HepG2 (cell line): ENCODE results near the gene MIEF2. TPM values are rescaled to one million over a fixed set of nuclear protein-coding genes. Genes with fewer than 3 reads are reported as not detected.

ENCODE experiments used
- ARHGAP35 ChIP-seq: sonication (generic); formaldehyde crosslinking; IDR thresholded peaks from 2 replicates; pipeline ENCODE4 v1.9.0; 2022; ENCODE audit warnings: mild to moderate bottlenecking, inconsistent platforms, moderate library complexity, missing genetic modification reagents, borderline replicate concordance
- BATF2 ChIP-seq: sonication (generic); formaldehyde crosslinking; IDR thresholded peaks from 2 replicates; pipeline ENCODE4 v1.8.0; 2022; ENCODE audit warnings: mild to moderate bottlenecking, missing genetic modification reagents, moderate library complexity
- E2F1 ChIP-seq: sonication (generic); formaldehyde crosslinking; IDR thresholded peaks from 2 replicates; pipeline ENCODE4 v1.5.0; 2020; ENCODE audit warnings: missing genetic modification reagents
- HOXA7 ChIP-seq: sonication (generic); formaldehyde crosslinking; IDR thresholded peaks from 2 replicates; pipeline ENCODE4 v1.8.1; 2022; ENCODE audit warnings: mild to moderate bottlenecking, missing genetic modification reagents, moderate library complexity
- HOXD1 ChIP-seq: sonication (generic); formaldehyde crosslinking; IDR thresholded peaks from 2 replicates; pipeline ENCODE4 v1.5.0; 2020; ENCODE audit warnings: missing genetic modification reagents
- JDP2 ChIP-seq: sonication (generic); formaldehyde crosslinking; IDR thresholded peaks from 2 replicates; pipeline ENCODE4 v1.8.1; 2022; ENCODE audit warnings: missing genetic modification reagents, borderline replicate concordance
- KDM5A ChIP-seq: fragments of 200-600 bp; sonication (generic); IDR thresholded peaks from 2 replicates; pipeline ENCODE4 v1.7.0; 2018; ENCODE audit warnings: antibody characterized with exemption, mild to moderate bottlenecking, low read length, borderline replicate concordance
- NFIC ChIP-seq: IDR thresholded peaks from 2 replicates; pipeline ENCODE4 v1.6.1; 2012; ENCODE audit warnings: mild to moderate bottlenecking, low read length, inconsistent platforms
- NR2F6 ChIP-seq, 2 experiments: IDR thresholded peaks; 2 replicates each; pipeline ENCODE4 v1.6.1; 2016; ENCODE audit warnings: antibody characterized with exemption in 1 of 2, mild to moderate bottlenecking in 1 of 2
- NRL ChIP-seq: sonication (generic); formaldehyde crosslinking; IDR thresholded peaks from 2 replicates; pipeline ENCODE4 v1.5.0; 2020; ENCODE audit warnings: missing genetic modification reagents, mild to moderate bottlenecking, moderate library complexity, borderline replicate concordance
- PITX1 ChIP-seq: sonication (generic); formaldehyde crosslinking; IDR thresholded peaks from 2 replicates; pipeline ENCODE4 v1.5.1; 2020; ENCODE audit warnings: mild to moderate bottlenecking, missing genetic modification reagents
- RFX3 ChIP-seq: IDR thresholded peaks from 2 replicates; pipeline ENCODE4 v1.6.1; 2016; ENCODE audit warnings: missing biosample characterization, missing genetic modification reagents
- SMAD3 ChIP-seq: sonication (generic); formaldehyde crosslinking; IDR thresholded peaks from 2 replicates; pipeline ENCODE4 v1.4.0; 2020; ENCODE audit warnings: missing genetic modification reagents
- SMARCE1 ChIP-seq: fragments of 450-650 bp; IDR thresholded peaks from 2 replicates; pipeline ENCODE4 v1.6.1; 2017; ENCODE audit warnings: borderline replicate concordance
- SNAPC2 ChIP-seq: sonication (generic); formaldehyde crosslinking; IDR thresholded peaks from 2 replicates; pipeline ENCODE4 v1.8.1; 2022; ENCODE audit warnings: mild to moderate bottlenecking, missing genetic modification reagents
- SYNCRIP ChIP-seq: fragments of 200-400 bp; formaldehyde crosslinking; IDR thresholded peaks from 2 replicates; pipeline ENCODE4 v1.6.1; 2018; ENCODE audit warnings: mild to moderate bottlenecking, low read depth, low read length; ENCODE audit not compliant: insufficient read depth
- UBTF ChIP-seq: sonication (generic); formaldehyde crosslinking; IDR thresholded peaks from 2 replicates; pipeline ENCODE4 v1.4.0; 2020; ENCODE audit warnings: mild to moderate bottlenecking, missing genetic modification reagents
- ZBTB1 ChIP-seq: sonication (generic); formaldehyde crosslinking; IDR thresholded peaks from 2 replicates; pipeline ENCODE4 v1.4.0; 2020; ENCODE audit warnings: missing genetic modification reagents, borderline replicate concordance
- ZBTB2 ChIP-seq: sonication (generic); formaldehyde crosslinking; IDR thresholded peaks from 2 replicates; pipeline ENCODE4 v1.8.0; 2022; ENCODE audit warnings: low read depth, missing genetic modification reagents
- ZNF10 ChIP-seq: sonication (generic); formaldehyde crosslinking; IDR thresholded peaks from 2 replicates; pipeline ENCODE4 v1.4.0; 2020; ENCODE audit warnings: mild to moderate bottlenecking, low read depth, missing genetic modification reagents, borderline replicate concordance
- ZNF138 ChIP-seq: sonication (generic); formaldehyde crosslinking; IDR thresholded peaks from 2 replicates; pipeline ENCODE4 v1.5.0; 2020; ENCODE audit warnings: mild to moderate bottlenecking, low read depth, missing genetic modification reagents
- ZNF180 ChIP-seq: sonication (generic); formaldehyde crosslinking; IDR thresholded peaks from 2 replicates; pipeline ENCODE4 v1.4.0; 2020; ENCODE audit warnings: low read depth, missing genetic modification reagents, borderline replicate concordance
- ZNF441 ChIP-seq: sonication (generic); formaldehyde crosslinking; IDR thresholded peaks from 2 replicates; pipeline ENCODE4 v1.7.0; 2021; ENCODE audit warnings: missing genetic modification reagents, borderline replicate concordance
- ZNF501 ChIP-seq: sonication (generic); formaldehyde crosslinking; IDR thresholded peaks from 2 replicates; pipeline ENCODE4 v1.5.1; 2020; ENCODE audit warnings: mild to moderate bottlenecking, moderate library complexity, missing genetic modification reagents
- ZSCAN29 ChIP-seq: sonication (generic); formaldehyde crosslinking; conservative IDR thresholded peaks from 2 replicates; pipeline ENCODE4 v1.4.0; 2020; ENCODE audit warnings: mild to moderate bottlenecking, missing genetic modification reagents
- ZZZ3 ChIP-seq: sonication (generic); formaldehyde crosslinking; IDR thresholded peaks from 2 replicates; pipeline ENCODE4 v1.4.0; 2020; ENCODE audit warnings: missing genetic modification reagents, mild to moderate bottlenecking, borderline replicate concordance
- polyA plus RNA-seq, 8 experiments: library from polyadenylated mRNA; depleted of rRNA in 3 of 8; stranded (reverse) in 7 of 8; unstranded in 1 of 8; fragments of >200 nt; fragmentation: Illumina TruSeq in 4 of 8; extraction: Trizol in 4 of 8; gene quantifications; 2 replicates each; pipeline versions ENCODE4 v1.2.1 to v1.2.3, GENCODE V29; 2011 to 2016; ENCODE audit warnings: low read depth in 4 of 8, missing spikeins in 1 of 8, mixed read lengths in 1 of 8; ENCODE audit not compliant: insufficient read depth in 1 of 8
- total RNA-seq, 5 experiments: library from RNA; depleted of rRNA; stranded (reverse); fragments of >200 nt; fragmentation: Illumina TruSeq; extraction: Trizol; gene quantifications; 2 replicates each; pipeline ENCODE4 v1.2.3, GENCODE V29; 2016; ENCODE audit warnings: low read depth in 1 of 5

Gene MIEF2
- total and polyA plus RNA-seq, 2 of the 13 experiments (the other 11 are each of a cell fraction or from before 2014, with no cell fraction given) = 6.0 to 8.0 TPM

- TF ChIP-seq UBTF (peak; percentile 91), PITX1 (no peak), RFX3 (CRISPR knock-in tag) (no peak), NRL (CRISPR knock-in tag) (no peak), HOXD1 (CRISPR knock-in tag) (no peak), KDM5A (0 out of 2 replicates have a peak, but pooled peaks have one; percentile 15), JDP2 (CRISPR knock-in tag) (no peak; the same call in 1 of the 2 replicates), ZBTB2 (no peak), ZNF441 (CRISPR knock-in tag) (no peak), HOXA7 (CRISPR knock-in tag) (no peak), ZNF501 (CRISPR knock-in tag) (peak; percentile 58; the same call in 1 of the 2 replicates), ZNF180 (no peak), NFIC (no peak), SNAPC2 (CRISPR knock-in tag) (no peak), ZZZ3 (CRISPR knock-in tag) (no peak; the same call in 1 of the 2 replicates), NR2F6 (IDR thresholded peaks at IDR 0.05) (no peak), NR2F6 (CRISPR knock-in tag; IDR thresholded peaks at IDR 0.05) (no peak), ZBTB1 (CRISPR knock-in tag) (no peak), SYNCRIP (no peak), SMAD3 (CRISPR knock-in tag) (no peak), ZSCAN29 (CRISPR knock-in tag) (no peak), ZNF10 (CRISPR knock-in tag) (no peak), ARHGAP35 (CRISPR knock-in tag) (no peak), SMARCE1 (no peak), E2F1 (CRISPR knock-in tag) (0 out of 2 replicates have a peak, but pooled peaks have one; percentile 17), BATF2 (CRISPR knock-in tag) (peak; percentile 27; the same call in 1 of the 2 replicates), ZNF138 (no peak)
Observed at GRCh38 chr17:18258356-18259038, 2.0 kb upstream of the MIEF2 start, which contains the start of gene FLII (continued).
